ENCODE data around the gene C1S. TPM values are rescaled to one million over a fixed set of nuclear protein-coding genes. Genes with fewer than 3 reads are reported as not detected.

C1S gene
- total RNA-seq, 1 experiment from 2014 or later = 21.2 TPM

Other genes starting within 250 kb of the C1S start
- gene GPR162, start 238.9 kb upstream of the C1S start, total RNA-seq (2014; rRNA removed; shearing (Covaris generic); ENCODE audit: low replicate concordance) = not detected in 2 replicates
- gene P3H3, start 232.3 kb upstream of the C1S start, total RNA-seq (2014; rRNA removed; shearing (Covaris generic); ENCODE audit: low replicate concordance) = 19.4 and 45.6 TPM in 2 replicates
- 0.43 TPM in 1 of 2 replicates, not detected in the other for gene GNB3, start 219.8 kb upstream of the C1S start, total RNA-seq (2014; rRNA removed; shearing (Covaris generic); ENCODE audit: low replicate concordance)
- 29.8 and 110 TPM in 2 replicates for gene CDCA3, start 209.4 kb upstream of the C1S start, total RNA-seq (2014; rRNA removed; shearing (Covaris generic); ENCODE audit: low replicate concordance)
- 104 and 143 TPM in 2 replicates for gene USP5, start 208.6 kb upstream of the C1S start, total RNA-seq (2014; rRNA removed; shearing (Covaris generic); ENCODE audit: low replicate concordance)
- 1,500 and 1,845 TPM in 2 replicates for gene TPI1, start 193.2 kb upstream of the C1S start, total RNA-seq (2014; rRNA removed; shearing (Covaris generic); ENCODE audit: low replicate concordance)
- 11.4 and 19.9 TPM in 2 replicates for gene SPSB2, start 187.4 kb upstream of the C1S start, total RNA-seq (2014; rRNA removed; shearing (Covaris generic); ENCODE audit: low replicate concordance)
- gene LRRC23, start 155.9 kb upstream of the C1S start, total RNA-seq (2014; rRNA removed; shearing (Covaris generic); ENCODE audit: low replicate concordance) = 2.7 and 49.9 TPM in 2 replicates
- gene ENO2, start 146.1 kb upstream of the C1S start, total RNA-seq (2014; rRNA removed; shearing (Covaris generic); ENCODE audit: low replicate concordance) = 5.6 and 11.9 TPM in 2 replicates
- gene ATN1, start 132.8 kb upstream of the C1S start, total RNA-seq (2014; rRNA removed; shearing (Covaris generic); ENCODE audit: low replicate concordance) = 2.8 and 5.0 TPM in 2 replicates
- gene RNU7-1, start 116.9 kb upstream of the C1S start, total RNA-seq (2014; rRNA removed; shearing (Covaris generic); ENCODE audit: low replicate concordance) = not detected in 2 replicates
- gene C12orf57, start 116.7 kb upstream of the C1S start, total RNA-seq (2014; rRNA removed; shearing (Covaris generic); ENCODE audit: low replicate concordance) = 136 and 311 TPM in 2 replicates
- gene PTPN6, start 109.4 kb upstream of the C1S start, total RNA-seq (2014; rRNA removed; shearing (Covaris generic); ENCODE audit: low replicate concordance) = not detected in 2 replicates
- 349 and 524 TPM in 2 replicates for gene PHB2, start 90.1 kb upstream of the C1S start, total RNA-seq (2014; rRNA removed; shearing (Covaris generic); ENCODE audit: low replicate concordance)
- 23.5 and 56.5 TPM in 2 replicates for gene EMG1, start 89.8 kb upstream of the C1S start, total RNA-seq (2014; rRNA removed; shearing (Covaris generic); ENCODE audit: low replicate concordance)
- gene LPCAT3, start 42.2 kb upstream of the C1S start, total RNA-seq (2014; rRNA removed; shearing (Covaris generic); ENCODE audit: low replicate concordance) = 7.8 and 14.3 TPM in 2 replicates
- 45.9 and 50.9 TPM in 2 replicates for gene C1R, start 31.7 kb downstream of the C1S start, total RNA-seq (2014; rRNA removed; shearing (Covaris generic); ENCODE audit: low replicate concordance)
- gene C1RL, start 48.5 kb downstream of the C1S start, total RNA-seq (2014; rRNA removed; shearing (Covaris generic); ENCODE audit: low replicate concordance) = 0.32 and 3.7 TPM in 2 replicates
- not detected in 2 replicates for gene RBP5, start 68.2 kb downstream of the C1S start, total RNA-seq (2014; rRNA removed; shearing (Covaris generic); ENCODE audit: low replicate concordance)
- gene CLSTN3, start 69.7 kb downstream of the C1S start, total RNA-seq (2014; rRNA removed; shearing (Covaris generic); ENCODE audit: low replicate concordance) = not detected in 2 replicates
- 26.8 and 45.6 TPM in 2 replicates for gene PEX5, start 129.0 kb downstream of the C1S start, total RNA-seq (2014; rRNA removed; shearing (Covaris generic); ENCODE audit: low replicate concordance)
- not detected in 2 replicates for gene ACSM4, start 243.4 kb downstream of the C1S start, total RNA-seq (2014; rRNA removed; shearing (Covaris generic); ENCODE audit: low replicate concordance)